Fibroblast of villous mesenchyme (primary cell): ENCODE measurements around the gene CES4A. TPM values are rescaled to one million over a fixed set of nuclear protein-coding genes. Genes with fewer than 3 reads are reported as not detected.
"Not testable (repeated sequence)": the region's sequence is repeated elsewhere in the genome, so short reads cannot be mapped to it uniquely, and the experiment has no call there.

Experiments used
- DNase-seq: peaks from one replicate; pipeline ENCODE4 v3.0.0-alpha.2; 2010; ENCODE audit warnings: low read depth
- H3K4me3 ChIP-seq: 2 replicates; pipeline ENCODE4 v1.5.1; 2011; ENCODE audit warnings: low read depth, mild to moderate bottlenecking, low read length
- total RNA-seq: library from RNA; depleted of rRNA; stranded (reverse); fragments of >200 nt; gene quantifications from 2 replicates; pipeline ENCODE4 v1.2.3, GENCODE V29; 2012
- TF ChIP-seq, protein P1 (sequence below): IDR thresholded peaks from 2 replicates; pipeline ENCODE4 v1.5.1; 2012; ENCODE audit warnings: low read depth, mild to moderate bottlenecking, low read length; ENCODE audit not compliant: insufficient read depth

The CES4A gene
- total RNA-seq, 1 donor = 4.3 TPM

DNA sequence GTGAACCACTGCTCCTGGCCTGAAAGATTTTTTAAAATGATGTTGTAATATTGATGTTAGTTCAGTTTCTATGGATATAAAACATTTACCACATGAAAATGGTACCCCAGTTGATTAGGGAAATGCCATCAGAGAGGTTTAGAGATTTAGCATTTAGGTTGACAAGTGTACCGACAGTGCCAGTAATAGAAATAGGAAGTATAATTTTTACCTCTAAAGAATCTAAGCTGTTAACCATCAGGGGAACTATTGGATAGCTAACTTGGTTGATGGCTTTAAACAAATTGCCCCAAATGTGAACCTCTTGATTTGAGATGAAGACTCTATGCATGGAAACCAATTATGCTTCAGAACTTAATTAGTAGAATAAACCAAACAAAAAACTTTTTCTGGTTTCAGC is 47.0 kb downstream of the CES4A start:
- no peak overlapping the region for H3K4me3 ChIP-seq
- TF ChIP-seq, protein P1, sequence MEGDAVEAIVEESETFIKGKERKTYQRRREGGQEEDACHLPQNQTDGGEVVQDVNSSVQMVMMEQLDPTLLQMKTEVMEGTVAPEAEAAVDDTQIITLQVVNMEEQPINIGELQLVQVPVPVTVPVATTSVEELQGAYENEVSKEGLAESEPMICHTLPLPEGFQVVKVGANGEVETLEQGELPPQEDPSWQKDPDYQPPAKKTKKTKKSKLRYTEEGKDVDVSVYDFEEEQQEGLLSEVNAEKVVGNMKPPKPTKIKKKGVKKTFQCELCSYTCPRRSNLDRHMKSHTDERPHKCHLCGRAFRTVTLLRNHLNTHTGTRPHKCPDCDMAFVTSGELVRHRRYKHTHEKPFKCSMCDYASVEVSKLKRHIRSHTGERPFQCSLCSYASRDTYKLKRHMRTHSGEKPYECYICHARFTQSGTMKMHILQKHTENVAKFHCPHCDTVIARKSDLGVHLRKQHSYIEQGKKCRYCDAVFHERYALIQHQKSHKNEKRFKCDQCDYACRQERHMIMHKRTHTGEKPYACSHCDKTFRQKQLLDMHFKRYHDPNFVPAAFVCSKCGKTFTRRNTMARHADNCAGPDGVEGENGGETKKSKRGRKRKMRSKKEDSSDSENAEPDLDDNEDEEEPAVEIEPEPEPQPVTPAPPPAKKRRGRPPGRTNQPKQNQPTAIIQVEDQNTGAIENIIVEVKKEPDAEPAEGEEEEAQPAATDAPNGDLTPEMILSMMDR = no peak
- DNase-seq = no peak

DNA sequence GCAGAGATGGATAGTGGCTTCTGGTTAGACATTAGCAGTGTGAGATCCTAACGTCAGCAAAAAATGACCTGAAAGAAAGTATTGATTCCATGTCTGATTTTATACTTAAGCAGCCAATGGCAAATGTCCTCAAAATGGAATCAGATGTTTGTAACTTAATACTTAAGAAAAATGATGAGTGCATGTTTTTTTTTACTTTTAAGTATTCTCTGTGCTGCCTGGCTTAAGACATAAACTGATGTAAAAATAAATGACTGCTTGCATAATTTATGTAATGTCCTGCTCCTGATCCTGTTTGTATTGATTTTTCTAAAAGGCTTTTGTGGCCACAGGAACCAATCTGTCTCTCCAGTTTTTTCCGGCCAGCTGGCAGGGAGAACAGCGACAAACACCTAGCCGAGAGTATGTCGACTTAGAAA is 47.9 kb downstream of the CES4A start:
- TF ChIP-seq, protein P1 = no peak
- H3K4me3 ChIP-seq = no peak overlapping the region
- DNase-seq = peak; percentile 26

DNA sequence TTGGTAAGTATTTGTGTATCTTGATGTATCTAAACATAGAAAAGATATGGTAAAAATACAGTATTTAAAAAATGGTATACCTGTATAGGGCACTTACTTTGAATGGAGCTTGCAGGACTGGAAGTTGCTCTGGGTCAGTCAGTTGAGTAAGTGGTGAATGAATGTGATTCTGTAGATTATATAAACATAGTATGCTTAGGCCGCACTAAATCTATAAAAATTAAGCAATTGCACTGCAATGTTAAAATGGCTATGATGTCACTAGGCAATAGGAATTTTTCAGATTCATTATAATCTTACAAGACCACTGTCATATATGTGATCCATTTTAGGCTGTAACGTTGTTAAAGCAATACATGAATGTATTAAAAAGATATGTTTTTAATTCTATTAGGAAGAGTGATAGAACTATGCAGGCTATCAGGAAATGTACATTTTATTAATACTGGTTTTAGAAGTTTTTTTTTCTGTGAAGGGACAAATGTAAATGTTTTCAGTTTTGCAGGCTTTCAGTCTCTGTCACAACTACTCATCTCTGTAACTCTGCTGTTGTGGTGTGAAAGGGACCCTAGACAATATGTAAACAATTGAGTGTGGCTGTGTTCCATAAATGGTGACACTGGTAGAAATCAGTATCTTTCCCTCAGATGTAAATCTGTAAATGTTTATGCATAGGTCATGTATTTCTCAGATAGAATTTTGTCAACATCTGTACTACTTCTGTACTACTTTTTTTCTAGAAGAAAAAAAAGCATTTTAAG is 51.1 kb downstream of the CES4A start:
- TF ChIP-seq, protein P1 = no peak
- peak; percentile 34 for DNase-seq
- H3K4me3 ChIP-seq = no peak overlapping the region

DNA sequence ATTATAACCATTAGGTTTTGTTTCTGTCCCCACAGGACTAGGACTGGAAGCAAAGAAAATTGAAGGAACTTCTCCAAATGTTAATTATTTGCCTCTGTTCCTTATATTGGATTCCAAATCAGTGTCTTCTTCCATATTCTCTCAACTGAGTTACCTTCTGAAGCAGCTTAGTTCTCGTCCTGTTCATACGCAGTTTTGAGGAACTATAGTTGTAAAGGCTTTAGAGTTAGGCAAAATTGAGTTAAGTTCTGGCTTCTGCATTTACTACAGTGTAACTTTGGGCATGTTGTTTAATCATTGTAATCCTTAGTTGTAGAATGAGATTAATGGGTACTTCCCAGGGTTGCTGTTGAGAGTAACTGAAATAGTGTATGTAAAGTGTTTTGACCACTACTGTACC is 51.8 kb downstream of the CES4A start:
- no peak overlapping the region for H3K4me3 ChIP-seq
- TF ChIP-seq, protein P1 = no peak
- no peak for DNase-seq

DNA sequence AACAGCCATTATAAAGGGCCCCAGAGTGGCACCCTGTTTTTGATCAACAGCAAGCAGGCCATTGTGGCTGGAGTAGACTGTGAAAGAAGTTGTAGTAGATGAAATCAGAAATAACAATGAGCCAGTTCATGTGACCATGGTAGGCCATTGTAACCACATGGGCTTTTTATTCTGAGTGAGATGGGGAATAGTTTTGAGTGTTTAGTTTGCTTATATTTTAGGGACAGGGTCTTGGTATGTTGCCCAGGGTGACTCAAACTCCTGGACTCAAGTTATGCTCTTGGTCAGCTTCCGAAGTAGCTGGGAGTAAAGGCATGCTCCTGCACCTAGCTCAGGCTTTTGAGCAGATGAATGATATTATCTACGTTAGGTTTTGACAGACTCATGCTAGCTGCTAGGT is 52.5 kb downstream of the CES4A start:
- no peak overlapping the region for H3K4me3 ChIP-seq
- TF ChIP-seq, protein P1 = no peak
- DNase-seq = no peak

DNA sequence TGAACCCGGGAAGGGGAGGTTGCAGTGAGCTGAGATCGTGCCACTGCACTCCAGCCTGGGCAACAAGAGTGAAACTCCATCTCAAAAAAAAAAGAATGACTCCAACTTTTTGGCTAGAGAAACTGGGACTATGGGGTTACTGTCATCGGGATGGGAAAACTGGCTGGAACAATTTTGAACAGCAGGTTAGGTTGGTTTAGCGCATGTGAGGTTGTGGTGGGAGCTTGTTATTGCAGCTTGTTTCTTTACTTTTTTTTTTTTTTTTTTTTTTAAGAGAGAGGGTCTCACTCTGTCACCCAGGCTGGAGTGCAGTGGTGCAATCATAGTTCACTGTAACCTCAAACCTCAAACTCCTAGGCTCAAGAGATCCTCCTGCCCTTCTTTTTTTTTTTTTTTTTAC is 53.1 kb downstream of the CES4A start:
- not testable (repeated sequence) for DNase-seq, H3K4me3 ChIP-seq

DNA sequence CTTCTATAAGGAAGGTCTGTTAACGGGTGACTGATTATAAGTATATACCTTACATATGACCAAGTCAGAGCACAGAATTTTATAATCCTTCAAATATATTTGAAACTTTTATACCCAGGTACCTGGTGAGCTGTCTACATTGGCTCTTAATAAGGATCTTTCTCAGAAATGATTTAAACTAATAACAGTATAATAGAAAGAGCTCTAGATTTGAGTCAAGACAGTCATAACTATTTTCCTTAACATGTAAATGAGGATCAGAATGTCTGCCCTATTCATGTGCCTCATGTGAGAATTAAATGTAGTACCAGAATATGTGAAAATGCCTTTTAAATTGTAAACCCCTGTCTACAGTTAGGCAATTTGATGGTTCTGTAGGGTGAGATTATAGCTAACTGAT is 55.0 kb downstream of the CES4A start:
- TF ChIP-seq, protein P1 = no peak
- DNase-seq = no peak
- no peak overlapping the region for H3K4me3 ChIP-seq
